ENCODE data around the gene FGF9.

The FGF9 gene

DNA sequence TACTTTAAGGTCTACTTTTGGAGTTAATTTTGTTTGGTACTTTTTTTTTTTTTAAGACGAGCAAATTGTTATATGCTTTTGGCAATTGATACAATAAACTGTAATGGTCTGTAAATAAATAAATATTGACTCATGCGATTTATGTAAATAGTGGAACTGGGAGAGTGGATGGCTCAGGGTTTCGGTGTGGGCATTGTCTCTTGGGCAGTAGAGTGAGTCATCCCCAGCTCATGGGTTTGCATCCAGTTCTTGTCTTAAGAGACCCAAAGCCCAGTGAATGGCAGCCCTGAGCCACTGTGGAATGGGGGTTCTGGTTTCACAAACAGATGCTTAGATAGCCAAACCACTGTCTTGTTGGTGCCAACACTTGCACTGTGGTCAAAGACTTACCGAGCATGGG lies 33.0 kb downstream of the FGF9 start:
- no peak for DNase-seq (ENCODE audit: extremely low read depth in 1 of 2, low read depth in 1 of 2)

DNA sequence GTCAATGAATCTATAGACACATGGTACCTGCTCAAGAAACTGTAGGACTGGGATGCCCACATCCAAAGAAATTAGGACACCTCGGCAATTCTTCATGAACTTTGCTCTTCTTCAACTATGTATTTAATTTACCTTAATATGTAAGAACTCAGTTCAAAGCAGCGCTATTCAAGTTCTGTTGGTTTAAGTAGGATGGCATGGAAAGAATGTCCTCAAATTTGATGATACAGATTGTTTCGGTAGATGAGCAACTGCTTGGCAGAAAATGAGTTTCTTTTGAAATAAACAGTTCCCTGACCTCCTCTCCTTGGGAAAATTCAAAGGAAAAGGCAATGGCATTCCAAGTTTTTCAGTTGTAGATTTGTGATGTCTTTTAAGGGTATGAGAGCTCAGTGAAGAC lies 36.7 kb downstream of the FGF9 start:
- no peak for DNase-seq (ENCODE audit: extremely low read depth in 1 of 2, low read depth in 1 of 2)

DNA sequence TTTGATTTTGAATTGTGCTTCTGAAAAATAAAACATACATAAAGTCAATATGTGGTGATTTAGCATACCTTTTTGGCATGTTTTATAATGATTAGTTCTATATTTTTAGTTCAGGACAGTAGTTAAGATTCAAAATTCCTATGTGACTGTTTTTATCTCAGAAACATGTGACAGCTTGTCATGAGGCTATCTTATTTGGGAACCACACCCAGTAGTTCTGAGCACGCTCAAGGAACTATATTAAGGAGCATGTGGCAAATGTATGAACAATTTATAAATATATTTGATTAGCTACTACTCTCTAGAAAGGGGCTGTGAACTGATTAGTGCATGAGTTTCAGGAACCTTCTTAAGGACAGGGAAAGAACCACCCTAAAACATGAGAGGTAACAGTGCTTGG lies 38.8 kb downstream of the FGF9 start:
- no peak for DNase-seq (ENCODE audit: extremely low read depth in 1 of 2, low read depth in 1 of 2)

DNA sequence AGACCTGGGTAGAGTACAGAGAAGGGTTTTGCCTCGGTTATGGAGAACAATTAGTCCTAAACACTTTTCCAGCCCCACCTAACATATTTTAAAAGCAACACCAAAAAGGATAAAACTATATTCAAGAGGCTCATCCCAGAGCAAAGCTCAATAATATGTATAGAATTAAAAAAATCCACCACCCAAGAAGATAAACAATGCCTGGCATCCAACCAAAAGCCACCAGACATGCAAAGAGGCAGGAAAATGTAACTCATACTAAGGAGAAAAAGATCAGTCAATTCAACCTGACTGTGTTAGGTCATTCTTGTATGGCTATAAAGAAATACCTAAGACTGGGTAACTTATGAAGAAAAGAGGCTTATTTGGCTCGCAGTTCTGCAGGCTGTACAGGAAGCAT lies 39.3 kb downstream of the FGF9 start:
- no peak for DNase-seq (ENCODE audit: extremely low read depth in 1 of 2, low read depth in 1 of 2)

DNA sequence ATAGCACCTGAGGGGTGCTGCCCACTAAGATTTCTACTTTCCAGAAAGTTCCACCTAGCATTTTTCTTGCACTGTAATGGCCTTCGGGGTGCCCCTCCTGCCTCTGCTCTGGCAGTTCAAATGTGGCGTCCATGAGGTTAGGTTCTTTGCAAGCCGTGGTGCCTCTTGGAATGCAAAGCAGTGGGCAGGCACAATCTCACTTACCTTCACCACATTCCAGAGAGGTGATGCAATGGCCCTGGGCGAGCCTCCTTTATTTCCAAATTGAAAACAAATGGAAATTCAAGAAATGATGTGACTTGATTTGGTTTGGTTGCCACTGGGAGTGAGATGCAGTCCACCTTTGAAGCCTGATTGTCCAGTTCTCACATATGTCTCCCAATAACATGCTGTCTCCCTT lies 46.9 kb downstream of the FGF9 start:
- no peak for DNase-seq (ENCODE audit: extremely low read depth in 1 of 2, low read depth in 1 of 2)

DNA sequence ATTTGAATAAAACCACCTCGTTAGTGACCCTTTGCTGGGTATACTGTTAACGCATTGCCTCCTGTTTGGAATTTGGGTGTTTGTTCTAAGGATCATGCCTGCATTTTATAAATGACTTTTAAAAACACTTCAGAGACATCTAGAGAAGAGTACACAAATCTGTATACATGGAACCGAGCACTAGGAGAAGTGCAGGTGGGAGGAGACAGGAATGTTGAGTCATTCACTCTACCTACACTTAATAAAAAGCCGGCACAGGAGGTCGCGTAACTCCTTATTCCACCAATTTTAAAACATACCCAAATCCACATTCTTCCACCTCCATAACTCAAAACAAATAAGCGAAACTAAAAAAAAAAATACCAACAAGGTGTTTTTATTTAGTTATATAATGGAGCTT lies 48.6 kb downstream of the FGF9 start:
- DNase-seq (ENCODE audit: extremely low read depth in 1 of 2, low read depth in 1 of 2) = no peak

DNA sequence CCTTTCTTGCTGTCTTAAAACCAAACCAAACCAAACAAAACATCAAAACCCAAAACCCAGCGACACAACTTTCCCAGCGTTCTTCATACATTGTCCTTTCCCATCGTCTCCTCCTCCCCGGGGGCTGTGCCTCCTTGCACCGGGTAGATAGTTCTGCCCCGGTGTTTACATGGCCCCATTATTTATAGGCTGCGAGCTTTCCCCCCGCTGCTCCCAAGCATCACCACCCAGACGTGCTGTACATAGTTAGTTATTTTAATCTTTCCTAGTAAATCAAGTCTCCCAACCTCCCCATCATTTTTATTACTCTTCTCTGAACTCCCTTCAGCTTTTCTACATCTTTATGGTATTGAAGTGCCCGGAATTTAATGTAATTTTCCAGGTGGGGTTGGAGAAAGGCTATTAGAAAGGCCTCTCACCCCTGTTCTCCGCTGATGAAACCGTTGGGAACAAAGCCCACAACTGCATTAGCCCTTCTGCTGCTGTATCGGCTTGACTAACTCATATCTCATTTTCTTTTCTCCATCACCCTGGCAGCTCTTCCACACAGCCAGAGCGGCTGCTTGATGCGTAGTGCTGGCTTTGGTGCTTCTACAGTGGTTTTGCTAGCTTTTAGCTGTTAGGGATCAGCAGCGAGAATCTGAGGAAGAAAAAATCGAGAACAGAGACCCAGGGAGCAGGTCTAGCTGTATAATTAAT lies 53.1 kb downstream of the FGF9 start:
- DNase-seq (ENCODE audit: extremely low read depth in 1 of 2, low read depth in 1 of 2) = no peak

DNA sequence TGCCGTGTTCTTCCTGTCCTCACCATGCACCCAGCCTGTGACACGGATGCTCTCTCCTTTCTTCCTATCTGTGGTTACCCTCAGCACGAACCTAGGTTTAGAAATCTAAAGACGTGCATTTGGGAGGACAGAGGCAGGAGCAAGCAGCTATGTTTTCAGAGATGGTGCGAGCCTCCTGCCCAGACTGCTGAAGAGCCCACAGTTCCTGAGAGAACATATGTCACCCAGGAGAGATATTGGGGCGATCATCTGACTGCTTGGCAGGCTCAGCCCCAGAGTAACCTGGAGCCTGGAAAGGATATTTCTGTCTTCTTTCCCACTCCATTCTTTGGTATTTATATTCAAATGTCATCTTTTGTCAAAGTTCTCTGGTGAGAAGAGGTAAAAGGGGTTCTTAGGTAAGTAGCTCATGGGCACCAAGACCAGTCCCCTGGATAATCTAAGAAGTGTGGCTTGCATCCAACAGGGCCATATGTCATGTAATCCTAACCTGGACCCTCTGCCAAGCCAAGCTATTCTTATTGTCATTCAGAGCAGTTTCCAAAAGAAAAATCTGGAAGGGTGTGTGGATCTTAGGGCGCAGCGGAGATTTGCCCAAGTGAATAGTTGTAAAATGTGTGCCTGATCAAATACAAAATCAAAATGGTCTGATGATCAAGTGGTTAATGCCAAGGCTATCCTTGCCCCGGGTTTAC lies 59.5 kb downstream of the FGF9 start:
- DNase-seq (ENCODE audit: extremely low read depth in 1 of 2, low read depth in 1 of 2) = no peak

DNA sequence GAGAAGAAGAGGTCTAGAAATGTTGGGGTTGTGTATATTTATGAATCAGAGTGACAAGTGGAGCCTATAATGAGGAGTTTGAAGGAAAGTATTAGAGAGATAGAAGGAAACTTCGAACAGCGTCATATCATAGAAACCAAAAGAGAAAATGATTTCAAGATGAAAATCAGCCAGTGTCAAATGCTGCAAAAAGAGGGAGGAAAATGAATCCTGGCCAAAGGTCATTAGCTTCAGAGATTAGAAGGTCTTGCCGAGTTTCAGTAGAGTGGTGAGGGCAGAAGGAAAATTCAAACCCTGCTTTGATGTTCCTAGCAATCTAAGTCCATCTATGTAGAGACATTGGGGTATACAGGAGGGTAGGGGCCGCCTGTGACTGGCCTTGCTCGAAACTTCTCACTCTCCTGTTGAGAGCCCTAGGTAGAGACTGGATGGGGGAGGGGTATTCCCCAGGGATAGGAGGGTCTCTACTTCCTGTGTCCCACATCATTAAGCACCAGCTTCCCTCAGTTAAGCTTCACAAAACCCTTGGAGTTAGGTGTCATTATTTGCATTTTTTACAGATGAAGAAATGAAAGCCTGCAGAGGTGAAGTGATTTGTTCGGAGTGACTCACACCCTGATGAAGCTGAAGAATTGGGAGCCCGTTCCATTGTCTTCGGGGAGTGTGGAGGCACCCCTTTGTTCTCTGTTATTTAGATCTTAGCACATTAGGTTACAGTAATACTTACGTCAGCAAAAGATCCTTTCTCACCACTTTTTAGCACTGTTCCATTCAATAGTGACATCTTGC lies 62.8 kb downstream of the FGF9 start:
- DNase-seq (ENCODE audit: extremely low read depth in 1 of 2, low read depth in 1 of 2) = no peak

DNA sequence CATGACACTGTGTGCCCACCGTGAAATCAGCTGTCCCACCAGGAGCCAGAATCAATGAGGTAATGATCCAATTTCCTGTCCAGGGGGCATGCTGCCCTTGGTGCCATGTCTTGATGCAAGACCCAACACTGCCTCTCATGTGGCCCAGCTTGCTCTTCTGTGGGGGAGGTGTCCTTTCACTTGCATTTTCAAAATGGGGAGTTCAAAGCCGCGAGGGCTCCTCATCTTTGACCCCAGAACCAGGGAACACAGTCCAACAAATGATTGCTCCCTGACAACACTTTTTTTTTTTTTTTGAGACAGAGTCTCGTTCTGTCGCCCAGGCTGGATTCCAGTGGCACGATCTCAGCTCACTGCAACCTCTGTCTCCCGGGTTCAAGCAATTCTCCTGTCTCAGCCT lies 64.1 kb downstream of the FGF9 start:
- DNase-seq (ENCODE audit: extremely low read depth in 1 of 2, low read depth in 1 of 2) = no peak

DNA sequence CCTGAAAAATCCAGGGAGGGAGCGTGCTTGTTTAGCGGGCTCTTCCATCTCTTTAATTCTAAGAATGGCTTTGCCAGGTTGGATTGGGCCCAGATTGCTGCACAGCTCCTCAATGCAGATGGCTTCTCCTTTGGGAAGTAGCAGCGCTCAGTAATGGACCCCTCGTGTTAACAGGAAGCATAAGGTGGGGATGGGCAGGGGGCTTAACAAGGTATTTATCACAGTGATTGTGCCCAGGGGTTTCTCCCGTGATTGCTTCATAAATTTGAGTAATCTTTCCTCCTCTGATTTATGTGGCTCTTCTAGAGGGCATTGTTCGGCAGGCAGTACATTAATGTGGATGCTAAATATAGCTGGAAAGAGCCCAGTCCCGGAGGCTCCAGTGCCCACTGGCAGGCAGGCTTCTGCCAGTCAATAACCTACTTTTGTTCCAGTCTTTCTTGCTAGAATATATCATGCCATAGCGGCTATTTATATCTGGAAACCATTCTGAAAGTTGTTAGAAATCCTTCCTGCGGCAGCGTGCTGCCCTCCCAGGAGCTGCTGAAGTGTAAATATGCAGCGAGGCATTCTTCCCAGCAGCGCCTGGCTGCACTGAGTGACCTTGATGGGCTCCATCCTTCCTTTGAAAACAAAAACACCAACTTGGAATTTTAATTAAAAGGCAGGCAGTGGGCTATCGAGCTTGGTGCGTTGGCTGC lies 65.0 kb downstream of the FGF9 start:
- no peak for DNase-seq (ENCODE audit: extremely low read depth in 1 of 2, low read depth in 1 of 2)

DNA sequence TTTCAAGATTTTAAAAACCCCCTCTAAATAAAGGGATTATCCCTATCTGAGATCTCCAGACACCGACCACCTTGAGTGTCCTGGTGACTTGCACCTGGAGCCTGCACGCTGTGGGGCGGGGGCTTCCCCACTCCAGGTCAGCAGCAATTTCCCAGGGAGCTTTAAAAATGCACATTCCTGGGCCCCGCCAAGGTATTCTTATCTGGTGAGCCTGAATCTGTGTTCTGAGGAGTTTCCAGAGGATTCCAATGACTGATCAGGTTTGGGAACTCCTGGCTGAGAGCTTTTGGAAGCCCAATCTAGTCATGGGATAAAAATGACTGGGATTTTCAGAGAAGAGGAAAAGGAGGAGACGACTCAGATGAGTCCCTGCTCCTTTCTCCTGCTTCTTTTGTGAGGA lies 66.1 kb downstream of the FGF9 start:
- no peak for DNase-seq (ENCODE audit: extremely low read depth in 1 of 2, low read depth in 1 of 2)

DNA sequence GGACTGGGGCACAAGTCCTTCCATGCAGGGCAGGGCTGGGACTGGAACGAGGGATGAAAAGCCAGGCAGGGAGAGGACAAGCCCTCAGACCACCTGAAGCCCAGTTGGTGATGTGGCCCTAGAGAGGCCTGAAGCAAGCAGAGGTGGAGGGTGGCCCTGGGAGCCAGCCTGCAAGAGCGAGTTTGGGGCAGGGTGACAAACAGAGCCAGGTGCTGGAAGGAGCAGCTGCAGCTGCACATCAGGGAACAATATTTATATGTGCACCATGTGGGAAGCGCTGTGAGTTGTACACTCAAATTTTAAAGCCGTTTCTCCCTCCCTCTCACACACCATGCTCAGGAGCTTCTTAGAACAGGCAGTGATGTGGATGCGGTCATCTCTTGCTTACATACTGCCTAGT lies 67.8 kb downstream of the FGF9 start:
- DNase-seq (ENCODE audit: extremely low read depth in 1 of 2, low read depth in 1 of 2) = no peak

DNA sequence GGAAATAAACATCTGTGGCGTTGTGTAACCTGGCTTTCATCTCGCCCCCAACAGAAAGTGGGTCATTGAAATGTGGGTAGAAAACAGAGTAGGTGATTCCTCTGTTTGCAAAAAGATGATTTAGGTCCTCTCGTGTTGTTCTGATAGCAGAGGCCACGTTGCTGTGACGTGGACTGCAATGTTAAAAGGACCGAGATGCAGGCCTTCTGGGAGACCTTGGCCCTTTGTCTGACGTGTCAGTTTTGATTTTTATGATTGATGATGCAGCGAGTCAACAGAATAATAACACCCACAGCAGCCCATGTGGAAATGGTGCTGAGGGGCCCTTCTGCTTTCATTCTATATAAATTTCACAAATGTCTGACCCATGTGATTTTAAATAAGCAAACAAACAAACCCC lies 68.9 kb downstream of the FGF9 start:
- DNase-seq (ENCODE audit: extremely low read depth in 1 of 2, low read depth in 1 of 2) = no peak

DNA sequence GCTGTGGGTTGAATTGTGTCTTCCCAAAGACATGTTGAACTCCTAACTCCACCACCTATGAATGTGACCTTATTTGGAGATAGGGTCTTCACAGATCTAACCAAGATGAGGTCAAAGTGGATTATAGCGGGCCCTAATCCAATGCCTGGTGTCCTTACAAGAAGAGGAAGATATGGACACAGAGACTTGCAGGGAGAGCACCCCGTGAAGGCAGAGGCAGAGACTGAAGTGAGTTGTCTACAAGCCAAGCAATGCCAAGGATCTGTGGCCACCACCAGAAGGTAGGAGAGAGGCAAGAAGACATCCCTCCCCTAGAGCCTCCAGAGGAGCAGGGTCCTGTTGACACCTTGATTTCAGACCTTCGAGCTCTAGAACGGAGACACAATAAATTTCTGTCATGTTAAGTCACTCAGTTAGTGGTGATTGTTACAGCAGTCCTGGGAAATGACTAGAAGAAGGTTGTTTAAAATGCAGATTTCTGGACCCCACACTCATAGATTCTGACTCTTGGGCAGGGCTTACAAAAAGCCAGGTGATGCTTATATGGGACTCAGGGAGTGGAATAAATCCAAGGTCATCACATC lies 70.6 kb downstream of the FGF9 start:
- no peak for DNase-seq (ENCODE audit: extremely low read depth in 1 of 2, low read depth in 1 of 2)

DNA sequence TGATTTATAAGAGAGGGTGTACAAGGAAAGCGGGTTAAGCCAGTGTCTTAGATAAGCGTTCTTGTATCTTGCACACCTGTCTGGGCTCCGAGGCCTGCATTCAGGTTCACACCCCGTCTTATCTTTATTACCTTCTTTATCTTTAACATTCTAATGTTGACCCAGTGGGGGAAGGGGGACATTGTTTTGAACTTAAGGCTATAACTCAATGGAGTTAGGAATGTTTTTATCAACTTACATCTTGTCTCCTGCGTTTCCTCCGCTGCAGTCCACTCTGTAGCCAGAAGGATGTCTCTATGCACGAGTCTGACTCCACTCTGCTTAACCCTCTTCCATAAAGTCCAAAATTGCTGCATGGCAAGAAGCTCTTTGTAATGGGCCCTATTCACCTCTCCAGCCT lies 71.2 kb downstream of the FGF9 start:
- no peak for DNase-seq (ENCODE audit: extremely low read depth in 1 of 2, low read depth in 1 of 2)

DNA sequence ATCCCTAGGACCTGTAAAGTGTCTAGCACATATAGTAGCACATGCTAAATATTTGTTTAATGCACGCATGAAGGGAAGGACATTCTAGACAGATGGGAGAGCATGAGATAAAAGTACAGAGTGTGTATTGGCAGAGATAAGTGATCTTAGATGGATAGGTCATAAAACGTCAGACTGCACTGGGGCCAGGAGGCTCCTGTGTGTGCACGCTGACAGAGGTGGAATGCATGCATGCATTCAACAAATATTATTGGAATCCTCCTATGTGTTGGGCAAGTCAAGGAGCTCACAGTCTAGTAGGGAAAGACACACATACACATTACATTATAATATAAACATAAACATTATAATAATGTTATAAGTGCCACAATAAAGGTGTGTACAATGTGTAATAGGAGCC lies 73.3 kb downstream of the FGF9 start:
- DNase-seq (ENCODE audit: extremely low read depth in 1 of 2, low read depth in 1 of 2) = no peak

DNA sequence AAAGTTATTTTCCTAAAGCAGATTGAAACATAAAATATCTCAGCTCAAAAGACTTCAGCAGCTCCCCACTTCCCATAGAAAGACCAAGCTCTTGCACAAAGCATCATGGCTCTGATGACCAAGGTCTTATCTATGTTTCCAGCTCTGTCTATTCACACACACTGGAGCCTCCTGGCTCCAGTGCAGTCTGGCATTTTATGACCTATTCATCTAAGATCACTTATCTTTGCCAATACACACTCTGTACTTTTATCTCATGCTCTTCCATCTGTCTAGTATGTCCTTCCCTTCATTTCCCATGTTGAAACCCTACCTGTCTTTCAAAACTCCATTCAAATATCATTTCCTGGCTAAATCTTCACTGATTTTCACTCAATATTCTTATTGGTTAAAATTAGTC lies 74.4 kb downstream of the FGF9 start:
- no peak for DNase-seq (ENCODE audit: extremely low read depth in 1 of 2, low read depth in 1 of 2)

DNA sequence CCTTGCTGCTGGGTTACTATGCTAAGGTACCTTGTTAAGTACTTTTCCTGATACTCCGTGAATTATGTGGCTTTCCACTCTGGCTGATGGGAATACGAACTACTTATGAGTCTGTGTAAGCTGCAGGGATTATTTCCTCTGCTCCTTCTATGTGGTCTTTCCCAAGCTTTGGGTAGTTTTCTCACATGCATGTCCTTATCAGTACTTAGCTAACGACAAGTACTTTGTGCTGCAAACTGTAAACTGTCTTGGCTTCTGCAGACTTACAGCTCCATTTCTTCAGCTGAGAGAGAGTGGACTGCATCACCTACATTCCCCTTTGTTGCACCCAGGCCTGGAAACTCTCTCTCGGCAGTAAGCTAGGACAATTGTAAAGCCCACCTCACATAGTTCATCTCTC lies 76.6 kb downstream of the FGF9 start:
- no peak for DNase-seq (ENCODE audit: extremely low read depth in 1 of 2, low read depth in 1 of 2)

DNA sequence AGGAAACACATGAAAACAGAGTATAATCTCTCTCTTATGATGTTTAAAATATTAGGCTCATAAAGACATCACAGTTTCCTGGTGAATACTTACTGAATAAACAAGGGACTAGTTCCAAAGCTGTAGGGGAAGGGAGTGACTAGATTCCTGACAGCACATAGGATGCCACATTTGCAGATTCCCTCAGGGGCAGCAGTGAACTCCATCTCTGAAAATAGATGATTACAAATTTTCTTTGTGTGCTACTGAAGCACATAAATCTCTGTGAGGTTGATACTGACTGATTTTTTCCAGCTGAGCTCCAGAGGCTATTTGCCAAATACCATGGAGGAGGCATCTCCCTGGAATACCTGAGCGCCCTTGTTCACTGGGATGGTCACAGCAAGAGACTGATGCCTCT lies 77.3 kb downstream of the FGF9 start:
- no peak for DNase-seq (ENCODE audit: extremely low read depth in 1 of 2, low read depth in 1 of 2)

DNA sequence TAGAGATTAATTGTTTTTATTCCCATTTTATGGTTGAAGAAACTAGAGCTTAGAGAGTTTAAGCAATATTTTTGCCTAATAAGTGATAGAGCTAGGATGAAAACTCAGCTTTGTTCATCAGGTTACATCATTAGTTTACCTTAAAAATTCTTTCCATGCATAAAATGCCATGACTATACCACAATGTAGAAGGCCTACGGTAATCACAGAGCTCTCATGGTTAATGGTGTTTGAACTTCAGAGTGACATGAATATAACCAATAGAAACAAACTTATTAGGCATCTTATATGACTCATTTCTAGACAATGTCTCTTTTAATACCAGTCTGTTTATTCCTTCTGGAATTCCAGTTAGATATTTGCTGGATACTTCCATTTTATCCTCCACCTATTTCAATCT lies 78.5 kb downstream of the FGF9 start:
- DNase-seq (ENCODE audit: extremely low read depth in 1 of 2, low read depth in 1 of 2) = no peak

All from activated CD8-positive, alpha-beta memory T cell treated with anti-CD3 and anti-CD28 coated beads for 1 hour (primary cell).